Suprapubic skin (tissue), 4 donors: Measurements from ENCODE around the gene GRID1. TPM values are rescaled to one million over a fixed set of nuclear protein-coding genes. Genes with fewer than 3 reads are reported as not detected.

Experiments used
- DNase-seq, 2 donors: peaks; one replicate each; pipeline ENCODE4 v3.0.0-alpha.2; 2019; ENCODE audit warnings: low spot score in 2 of 2
- H3K27ac ChIP-seq: fragments of 200-600 bp; sonication (generic); one replicate; pipeline ENCODE4 v1.5.1; 2019
- H3K27me3 ChIP-seq: fragments of 200-600 bp; sonication (generic); one replicate; pipeline ENCODE4 v1.5.1; 2019
- H3K36me3 ChIP-seq: fragments of 200-600 bp; sonication (generic); one replicate; pipeline ENCODE4 v1.5.1; 2019
- H3K4me1 ChIP-seq: fragments of 200-600 bp; sonication (generic); one replicate; pipeline ENCODE4 v1.5.1; 2019
- H3K4me3 ChIP-seq: fragments of 200-600 bp; sonication (generic); one replicate; pipeline ENCODE4 v1.5.1; 2019; ENCODE audit warnings: mild to moderate bottlenecking
- H3K9me3 ChIP-seq: fragments of 200-600 bp; sonication (generic); one replicate; pipeline ENCODE4 v1.5.1; 2019
- EP300 ChIP-seq: sonication (generic); formaldehyde crosslinking; IDR thresholded peaks from one replicate; pipeline ENCODE4 v1.6.1; 2017; ENCODE audit warnings: antibody characterized with exemption
- POLR2A ChIP-seq, 2 donors: fragments of 450-650 bp; IDR thresholded peaks; one replicate each; pipeline ENCODE4 v1.6.1; 2017; ENCODE audit warnings: antibody characterized with exemption in 2 of 2, mild to moderate bottlenecking in 2 of 2, moderate library complexity in 2 of 2
- POLR2AphosphoS5 ChIP-seq, 3 donors: sonication (generic); formaldehyde crosslinking; IDR thresholded peaks; one replicate each; pipeline ENCODE4 v1.6.1; 2017; ENCODE audit warnings: antibody characterized with exemption in 3 of 3
- WGBS: methylation state at CpG from one replicate; pipeline ENCODE4 v1.1.5; 2018; 5-methylcytosine and 5-hydroxymethylcytosine counted together
- total RNA-seq, 4 donors: library from RNA; depleted of rRNA; stranded (reverse); fragments of >200 nt; gene quantifications; one replicate each; pipeline ENCODE4 v1.1.0, GENCODE V29; 2016
- TF ChIP-seq, protein P1 (sequence below), 2 donors: fragments of 200-600 bp in 1 of 2; fragments of 450-650 bp in 1 of 2; sonication (generic) in 1 of 2; IDR thresholded peaks; one replicate each; pipeline ENCODE4 v1.5.1; 2016 to 2019; ENCODE audit warnings: antibody characterized with exemption in 2 of 2, mild to moderate bottlenecking in 1 of 2, moderate library complexity in 1 of 2

Gene GRID1
- total RNA-seq, 4 donors from 2014 or later = 1.8 to 3.1 (median 2.4) TPM

DNA sequence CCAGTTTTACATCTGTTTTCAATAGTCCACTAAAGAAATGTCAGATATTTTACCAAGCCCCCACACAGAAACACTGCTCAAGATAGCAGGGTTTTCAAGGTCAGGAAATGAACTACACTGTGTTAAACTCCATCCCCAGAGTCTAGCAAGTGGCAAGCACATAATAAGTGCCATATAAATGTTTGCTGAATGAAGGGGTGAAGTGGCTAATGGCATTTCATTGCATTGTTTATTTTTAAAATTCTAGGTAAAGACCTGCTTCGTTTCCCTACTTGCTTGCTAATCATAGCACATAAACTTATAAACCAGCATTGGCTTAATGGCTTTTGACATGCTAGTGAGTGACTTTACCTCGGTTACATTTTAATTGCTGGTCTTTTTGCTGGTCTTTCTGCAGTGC lies 322.6 kb downstream of the GRID1 start:
- no peak for DNase-seq
- Histone ChIP-seq H3K27ac (no peak overlapping the region), H3K36me3 (no peaks in the 10 kb centered on the region), H3K27me3 (no peaks in the 10 kb centered on the region), H3K4me1 (no peaks in the 10 kb centered on the region), H3K4me3 (no peak overlapping the region), H3K9me3 (no peaks in the 10 kb centered on the region)
- 70% methylated on average over 2 of the region's 2 CpGs for WGBS
- TF ChIP-seq POLR2A (IDR thresholded peaks at IDR 0.05) (no peak), POLR2AphosphoS5 (IDR thresholded peaks at IDR 0.05) (no peak), EP300 (no peak)
- TF ChIP-seq, protein P1, sequence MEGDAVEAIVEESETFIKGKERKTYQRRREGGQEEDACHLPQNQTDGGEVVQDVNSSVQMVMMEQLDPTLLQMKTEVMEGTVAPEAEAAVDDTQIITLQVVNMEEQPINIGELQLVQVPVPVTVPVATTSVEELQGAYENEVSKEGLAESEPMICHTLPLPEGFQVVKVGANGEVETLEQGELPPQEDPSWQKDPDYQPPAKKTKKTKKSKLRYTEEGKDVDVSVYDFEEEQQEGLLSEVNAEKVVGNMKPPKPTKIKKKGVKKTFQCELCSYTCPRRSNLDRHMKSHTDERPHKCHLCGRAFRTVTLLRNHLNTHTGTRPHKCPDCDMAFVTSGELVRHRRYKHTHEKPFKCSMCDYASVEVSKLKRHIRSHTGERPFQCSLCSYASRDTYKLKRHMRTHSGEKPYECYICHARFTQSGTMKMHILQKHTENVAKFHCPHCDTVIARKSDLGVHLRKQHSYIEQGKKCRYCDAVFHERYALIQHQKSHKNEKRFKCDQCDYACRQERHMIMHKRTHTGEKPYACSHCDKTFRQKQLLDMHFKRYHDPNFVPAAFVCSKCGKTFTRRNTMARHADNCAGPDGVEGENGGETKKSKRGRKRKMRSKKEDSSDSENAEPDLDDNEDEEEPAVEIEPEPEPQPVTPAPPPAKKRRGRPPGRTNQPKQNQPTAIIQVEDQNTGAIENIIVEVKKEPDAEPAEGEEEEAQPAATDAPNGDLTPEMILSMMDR (IDR thresholded peaks at IDR 0.05) = no peak

DNA sequence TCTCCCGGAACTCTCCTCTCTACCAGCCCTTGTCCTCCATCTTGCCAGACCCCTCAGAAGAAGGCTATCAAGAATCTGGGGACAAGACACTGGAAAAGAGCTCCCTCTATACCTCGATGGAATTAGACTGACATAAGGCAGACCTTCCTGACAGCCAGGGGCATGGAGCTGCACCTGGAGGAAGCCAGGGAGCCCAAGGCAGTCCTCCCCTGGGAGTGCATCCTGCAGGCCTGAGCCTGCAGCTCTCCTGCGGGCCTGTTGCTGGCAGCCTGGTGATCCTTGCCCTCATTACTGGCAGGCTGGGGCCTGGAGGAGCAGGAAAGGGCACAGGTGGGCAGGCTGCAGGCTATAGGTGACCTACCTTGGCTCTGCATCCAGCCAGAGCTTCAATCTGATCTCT lies 323.4 kb downstream of the GRID1 start:
- H3K4me1 ChIP-seq = no peaks in the 10 kb centered on the region
- 43% methylated on average over 2 of the region's 3 CpGs for WGBS
- TF ChIP-seq, protein P1 (IDR thresholded peaks at IDR 0.05) = no peak
- TF ChIP-seq EP300 (no peak), POLR2A (IDR thresholded peaks at IDR 0.05) (no peak), POLR2AphosphoS5 (IDR thresholded peaks at IDR 0.05) (no peak)
- DNase-seq = peak in 1 of 2 donors; percentile 59
- no peaks in the 10 kb centered on the region for H3K27me3 ChIP-seq
- H3K9me3 ChIP-seq = no peaks in the 10 kb centered on the region
- H3K27ac ChIP-seq = no peak overlapping the region
- H3K36me3 ChIP-seq = no peaks in the 10 kb centered on the region
- no peak overlapping the region for H3K4me3 ChIP-seq

DNA sequence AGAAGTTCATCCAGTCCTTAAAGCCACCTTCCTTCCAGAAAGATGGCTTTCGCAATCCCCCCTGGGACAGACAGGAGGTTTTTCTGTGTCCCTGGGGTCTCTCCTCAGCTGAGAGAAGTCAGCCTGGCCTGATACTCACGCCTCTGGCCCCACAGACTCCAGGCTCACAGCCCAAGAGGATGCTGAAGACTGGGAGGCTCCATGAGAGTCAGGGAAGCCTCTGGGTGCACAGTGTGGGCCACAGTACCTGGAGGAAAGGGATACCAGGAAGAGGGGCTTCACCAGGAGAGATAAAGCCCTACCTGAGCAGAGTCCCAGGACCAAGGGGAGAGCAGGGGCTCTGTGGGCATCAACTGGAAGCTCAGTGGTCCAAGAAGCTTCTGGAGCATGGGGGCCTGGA lies 324.4 kb downstream of the GRID1 start:
- Histone ChIP-seq H3K36me3 (no peaks in the 10 kb centered on the region), H3K27ac (no peak overlapping the region), H3K4me3 (no peak overlapping the region), H3K27me3 (no peaks in the 10 kb centered on the region), H3K9me3 (no peaks in the 10 kb centered on the region), H3K4me1 (no peaks in the 10 kb centered on the region)
- DNase-seq = peak in 1 of 2 donors; percentile 18
- TF ChIP-seq POLR2AphosphoS5 (IDR thresholded peaks at IDR 0.05) = no peak
- no peak for TF ChIP-seq EP300
- no peak for TF ChIP-seq POLR2A (IDR thresholded peaks at IDR 0.05)
- TF ChIP-seq, protein P1 (IDR thresholded peaks at IDR 0.05) = no peak
- 93% methylated on average over 2 of the region's 2 CpGs for WGBS

DNA sequence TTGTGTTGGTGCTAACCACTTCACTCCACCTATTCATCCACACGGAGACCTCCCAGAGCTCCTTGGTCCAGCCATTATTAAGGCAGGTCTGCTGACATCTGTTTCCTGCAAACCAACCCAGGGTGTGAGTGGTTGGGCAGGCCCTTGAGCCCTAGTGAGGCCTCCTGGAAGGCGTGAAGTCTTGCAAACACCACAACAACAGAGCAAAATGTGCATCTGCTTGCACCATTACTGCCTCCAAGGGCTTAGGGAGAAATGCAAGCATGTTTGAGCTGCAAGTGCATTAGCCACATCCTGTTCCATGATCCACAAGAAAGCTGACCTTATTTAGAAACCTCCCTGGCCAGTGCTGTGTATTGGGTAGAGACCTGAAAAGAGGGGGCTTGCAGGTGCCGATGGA lies 325.5 kb downstream of the GRID1 start:
- DNase-seq = peak in 1 of 2 donors; percentile 9
- Histone ChIP-seq H3K36me3 (no peaks in the 10 kb centered on the region), H3K27ac (no peak overlapping the region), H3K27me3 (no peaks in the 10 kb centered on the region), H3K4me3 (no peak overlapping the region), H3K9me3 (no peaks in the 10 kb centered on the region), H3K4me1 (no peaks in the 10 kb centered on the region)
- TF ChIP-seq POLR2AphosphoS5 (IDR thresholded peaks at IDR 0.05) (no peak), EP300 (no peak), POLR2A (IDR thresholded peaks at IDR 0.05) (no peak)
- TF ChIP-seq, protein P1 (IDR thresholded peaks at IDR 0.05) = no peak
- 75% methylated on average over 3 of the region's 3 CpGs for WGBS

DNA sequence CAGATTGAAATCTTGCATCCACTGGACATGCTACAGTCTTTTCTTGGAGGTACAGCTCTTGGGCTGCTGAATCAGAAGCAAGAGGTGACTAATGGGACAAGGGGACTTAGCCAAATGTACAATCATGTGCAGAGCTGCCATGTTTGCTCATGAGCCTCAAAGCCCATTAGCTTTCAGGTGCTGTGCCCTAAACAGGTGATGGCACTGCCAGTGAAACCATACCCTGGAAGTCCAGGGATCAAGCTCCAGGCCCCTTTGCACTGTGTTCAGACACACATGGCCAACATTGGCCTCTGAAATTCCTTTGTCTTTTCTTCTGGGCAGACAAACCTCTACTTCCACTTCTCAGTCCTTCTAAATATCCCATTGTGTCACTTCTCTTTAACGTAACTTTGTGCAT lies 328.2 kb downstream of the GRID1 start:
- peak in 1 of 2 donors; percentile 65 for DNase-seq
- Histone ChIP-seq H3K4me3 (no peak overlapping the region), H3K9me3 (no peaks in the 10 kb centered on the region), H3K27me3 (no peaks in the 10 kb centered on the region), H3K4me1 (no peaks in the 10 kb centered on the region), H3K27ac (no peak overlapping the region), H3K36me3 (no peaks in the 10 kb centered on the region)
- 95% methylated on average over 1 of the region's 1 CpG for WGBS
- no peak for TF ChIP-seq POLR2A (IDR thresholded peaks at IDR 0.05)
- TF ChIP-seq, protein P1 (IDR thresholded peaks at IDR 0.05) = no peak
- no peak for TF ChIP-seq POLR2AphosphoS5 (IDR thresholded peaks at IDR 0.05)
- TF ChIP-seq EP300 = no peak
